Measurements from ENCODE around the gene POLE4.

POLE4 gene

DNA sequence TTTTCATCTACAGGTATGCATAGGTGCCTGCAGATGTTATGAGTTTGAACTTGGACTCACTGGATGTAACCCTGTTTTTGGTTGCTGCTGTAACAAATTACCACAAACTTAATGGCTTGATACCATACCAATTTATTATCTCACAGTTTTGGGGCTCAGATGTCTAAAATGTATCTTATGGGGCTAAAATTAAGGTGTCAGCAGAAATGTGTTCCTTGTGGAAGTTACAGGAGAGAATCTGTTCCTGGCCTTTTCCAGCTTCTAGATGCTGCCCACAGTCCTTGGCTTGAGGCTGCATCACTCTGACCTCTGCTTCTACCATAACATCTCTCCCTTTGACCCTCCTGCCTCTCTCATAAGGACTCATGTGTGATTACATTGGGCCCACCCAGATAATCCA, 47.6 kb downstream of the POLE4 start:
- DNase-seq (ENCODE audit: insufficient read length) (no peak), FAIRE-seq (no peak)
- TF ChIP-seq POLR2A (IDR thresholded peaks at IDR 0.05; ENCODE audit: low read depth, low read length) (no peak), POLR2AphosphoS5 (IDR thresholded peaks at IDR 0.05; ENCODE audit: low read depth, low read length) (no peak), TAF1 (IDR thresholded peaks at IDR 0.05; ENCODE audit: borderline replicate concordance, low read depth, low read length) (no peak)

DNA sequence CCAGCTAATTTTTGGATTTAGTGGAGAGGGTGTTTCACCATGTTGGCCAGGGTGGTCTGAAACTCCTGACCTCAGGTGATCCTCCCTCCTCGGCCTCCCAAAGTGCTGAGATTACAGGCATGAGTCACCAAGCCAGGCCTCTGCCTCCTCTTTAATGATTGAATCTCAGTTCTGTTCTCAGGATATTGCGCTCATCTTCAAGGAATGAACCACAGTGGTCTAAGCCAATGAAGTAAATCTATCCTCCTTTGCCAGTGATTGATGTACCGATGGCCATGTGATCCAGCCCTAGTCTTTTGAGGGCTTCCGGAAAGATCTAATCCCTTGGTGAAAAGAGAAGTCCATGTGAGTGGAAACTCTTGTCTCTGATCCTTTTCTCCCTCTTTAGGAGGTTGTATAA, 48.6 kb downstream of the POLE4 start:
- TF ChIP-seq POLR2A (IDR thresholded peaks at IDR 0.05; ENCODE audit: low read depth, low read length) (no peak), TAF1 (IDR thresholded peaks at IDR 0.05; ENCODE audit: borderline replicate concordance, low read depth, low read length) (no peak), POLR2AphosphoS5 (IDR thresholded peaks at IDR 0.05; ENCODE audit: low read depth, low read length) (no peak)
- no peak for DNase-seq (ENCODE audit: insufficient read length)
- FAIRE-seq, result no peak

DNA sequence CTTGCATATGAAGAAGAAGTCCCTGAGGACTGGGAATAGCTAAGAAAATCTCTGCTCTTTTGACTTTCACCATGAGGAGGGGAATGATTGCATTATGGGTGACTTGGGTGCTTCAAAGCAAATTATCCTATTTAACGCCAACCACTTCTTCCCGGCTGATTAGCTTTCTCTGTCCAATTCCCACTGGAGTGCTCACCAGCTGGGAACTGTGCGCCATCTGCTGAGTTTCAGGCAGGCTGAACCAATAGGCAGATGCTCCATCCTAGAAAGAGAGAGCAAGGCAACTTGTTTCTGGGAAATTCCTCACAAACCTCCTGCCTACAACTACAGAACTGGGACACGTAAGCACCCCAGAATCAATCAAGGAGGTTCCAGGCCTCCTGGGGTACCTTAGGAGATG, 49.4 kb downstream of the POLE4 start:
- no peak for FAIRE-seq
- TF ChIP-seq POLR2A (IDR thresholded peaks at IDR 0.05; ENCODE audit: low read depth, low read length), result no peak
- no peak for DNase-seq (ENCODE audit: insufficient read length)

DNA sequence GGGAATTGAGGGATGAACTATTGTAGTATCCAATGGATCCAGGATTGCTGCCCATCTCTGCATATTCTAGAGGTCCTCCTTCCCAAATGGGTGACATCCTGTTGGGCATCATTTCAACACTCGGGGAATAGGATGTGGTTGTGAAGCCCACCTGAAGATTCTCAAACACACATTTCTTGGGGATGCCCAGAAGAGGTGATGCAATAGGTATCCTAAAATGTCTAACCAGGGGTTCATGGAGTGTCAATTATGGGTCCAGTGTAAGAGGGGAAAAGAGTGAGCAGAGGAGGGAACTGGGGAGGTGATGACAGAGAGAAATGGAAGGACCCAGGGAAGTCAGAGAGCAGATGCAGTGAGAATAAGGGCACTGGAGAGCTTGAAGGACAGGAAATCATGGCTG, 52.1 kb downstream of the POLE4 start:
- no peak for FAIRE-seq
- DNase-seq (ENCODE audit: insufficient read length), result no peak
- TF ChIP-seq TAF1 (IDR thresholded peaks at IDR 0.05; ENCODE audit: borderline replicate concordance, low read depth, low read length) (no peak), POLR2AphosphoS5 (IDR thresholded peaks at IDR 0.05; ENCODE audit: low read depth, low read length) (no peak), POLR2A (IDR thresholded peaks at IDR 0.05; ENCODE audit: low read depth, low read length) (no peak)

DNA sequence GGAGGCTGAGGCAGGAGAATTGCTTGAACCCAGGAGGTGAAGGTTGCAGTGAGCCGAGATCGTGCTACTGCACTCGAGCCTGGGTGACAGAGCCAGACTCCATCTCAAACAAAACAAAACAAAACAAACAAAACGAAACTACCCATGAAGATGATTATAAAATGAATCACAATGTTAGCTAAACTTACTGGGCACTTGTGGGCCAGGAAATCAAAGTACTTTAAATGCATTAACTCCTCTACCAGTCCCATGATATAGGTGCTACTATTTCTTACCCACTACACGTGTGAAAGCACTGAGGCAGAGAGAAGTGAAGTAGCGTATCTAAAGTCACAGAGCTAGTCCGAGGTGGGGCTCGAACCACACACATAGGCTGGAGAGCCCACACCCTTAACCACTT, 53.6 kb downstream of the POLE4 start:
- DNase-seq (ENCODE audit: insufficient read length), result no peak
- TF ChIP-seq POLR2A (IDR thresholded peaks at IDR 0.05; ENCODE audit: low read depth, low read length) (no peak), POLR2AphosphoS5 (IDR thresholded peaks at IDR 0.05; ENCODE audit: low read depth, low read length) (no peak), TAF1 (IDR thresholded peaks at IDR 0.05; ENCODE audit: borderline replicate concordance, low read depth, low read length) (no peak)
- FAIRE-seq, result no peak

DNA sequence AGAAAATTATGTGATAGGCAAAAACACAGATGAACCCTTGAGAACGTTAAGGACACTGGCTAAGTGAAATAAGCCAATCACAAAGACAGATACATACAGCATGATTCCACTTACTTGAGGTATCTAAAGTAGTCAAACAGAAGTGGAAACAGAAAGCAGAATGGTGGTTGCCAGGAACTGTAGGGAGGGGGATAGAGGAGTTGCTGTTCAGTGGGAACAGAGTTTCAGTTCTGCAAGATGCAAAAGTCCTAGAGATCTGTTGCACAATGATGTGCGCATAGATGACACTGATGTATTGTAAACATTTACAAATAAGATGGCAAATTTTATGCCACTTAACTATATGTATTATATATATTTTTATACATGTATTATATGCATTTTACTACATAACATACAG, 59.7 kb downstream of the POLE4 start:
- DNase-seq (ENCODE audit: insufficient read length) (no peak), FAIRE-seq (no peak)
- TF ChIP-seq POLR2AphosphoS5 (IDR thresholded peaks at IDR 0.05; ENCODE audit: low read depth, low read length), result no peak
- TF ChIP-seq POLR2A (IDR thresholded peaks at IDR 0.05; ENCODE audit: low read depth, low read length), result no peak
- no peak for TF ChIP-seq TAF1 (IDR thresholded peaks at IDR 0.05; ENCODE audit: borderline replicate concordance, low read depth, low read length)
